H7 (cell line): Measurements from ENCODE around the gene BAIAP2L1. TPM values are rescaled to one million over a fixed set of nuclear protein-coding genes. Genes with fewer than 3 reads are reported as not detected.
"Not testable (repeated sequence)": the region's sequence is repeated elsewhere in the genome, so short reads cannot be mapped to it uniquely, and the experiment has no call there.

ENCODE experiments used
- DNase-seq: peaks from one replicate; pipeline ENCODE4 v3.0.0; 2012
- H3K27me3 ChIP-seq: 2 replicates; pipeline ENCODE4 v1.6.0; 2011; ENCODE audit warnings: mild to moderate bottlenecking, low read length; ENCODE audit not compliant: control insufficient read depth, insufficient read depth
- H3K36me3 ChIP-seq: replicated peaks from 2 replicates; pipeline ENCODE4 v1.5.1; 2011; ENCODE audit warnings: low read length; ENCODE audit not compliant: control insufficient read depth, insufficient read depth
- H3K4me3 ChIP-seq: 2 replicates; pipeline ENCODE4 v1.5.1; 2011; ENCODE audit warnings: low read depth, mild to moderate bottlenecking, control low read depth, low read length, moderate library complexity; ENCODE audit not compliant: insufficient read depth
- total RNA-seq: library from RNA; depleted of rRNA; stranded (reverse); fragments of >200 nt; shearing (Covaris generic); gene quantifications from 2 replicates; pipeline ENCODE4 v1.2.3, GENCODE V29; 2014

Gene BAIAP2L1
- total RNA-seq, 1 experiment from 2014 or later = 16.6 TPM

GRCh38 chr7:98414205-98414900 lies 13.5 kb upstream of the BAIAP2L1 start:
- Histone ChIP-seq H3K27me3 (no peaks in the 10 kb centered on the region), H3K4me3 (no peak overlapping the region), H3K36me3 (no peaks in the 10 kb centered on the region)
- DNase-seq = no peak

- H3K4me3 ChIP-seq, DNase-seq, H3K27me3 ChIP-seq, H3K36me3 ChIP-seq: not testable (repeated sequence)
Observed at GRCh38 chr7:98413655-98414054, 12.8 kb upstream of the BAIAP2L1 start.

GRCh38 chr7:98409843-98410242 lies 9.0 kb upstream of the BAIAP2L1 start:
- Histone ChIP-seq H3K4me3 (no peak overlapping the region), H3K36me3 (no peaks in the 10 kb centered on the region), H3K27me3 (no peaks in the 10 kb centered on the region)
- no peak for DNase-seq

- not testable (repeated sequence) for DNase-seq, H3K27me3 ChIP-seq, H3K4me3 ChIP-seq
Observed at GRCh38 chr7:98408146-98408545, 7.3 kb upstream of the BAIAP2L1 start.

GRCh38 chr7:98406827-98407226 lies 5.9 kb upstream of the BAIAP2L1 start:
- H3K27me3 ChIP-seq = no peaks in the 10 kb centered on the region
- H3K36me3 ChIP-seq = no peaks in the 10 kb centered on the region
- no peak overlapping the region for H3K4me3 ChIP-seq
- DNase-seq = no peak

More at GRCh38 chr7:98408146-98408545, 7.3 kb upstream of the BAIAP2L1 start:
- not testable (repeated sequence) for H3K36me3 ChIP-seq

GRCh38 chr7:98404840-98405239 lies 4.0 kb upstream of the BAIAP2L1 start:
- DNase-seq = no peak
- Histone ChIP-seq H3K4me3 (no peak overlapping the region), H3K27me3 (no peaks in the 10 kb centered on the region), H3K36me3 (no peaks in the 10 kb centered on the region)

GRCh38 chr7:98399890-98400541 lies 874 bp downstream of the BAIAP2L1 start:
- no peaks in the 10 kb centered on the region for H3K27me3 ChIP-seq
- no peak for DNase-seq
- H3K4me3 ChIP-seq = peak overlapping the region; percentile 95
- H3K36me3 ChIP-seq = no peaks in the 10 kb centered on the region

- Histone ChIP-seq H3K27me3 (no peaks in the 10 kb centered on the region), H3K4me3 (no peak overlapping the region; the same call in 1 of the 2 replicates)
- no peak for DNase-seq
Observed at GRCh38 chr7:98399462-98399861, 1.4 kb downstream of the BAIAP2L1 start.

GRCh38 chr7:98398567-98399372 lies 2.1 kb downstream of the BAIAP2L1 start:
- Histone ChIP-seq H3K27me3 (no peaks in the 10 kb centered on the region), H3K4me3 (no peak overlapping the region), H3K36me3 (no peaks in the 10 kb centered on the region)
- DNase-seq = no peak

More at GRCh38 chr7:98399462-98399861, 1.4 kb downstream of the BAIAP2L1 start:
- no peaks in the 10 kb centered on the region for H3K36me3 ChIP-seq

GRCh38 chr7:98396768-98397167 lies 4.1 kb downstream of the BAIAP2L1 start:
- no peak for DNase-seq
- Histone ChIP-seq H3K4me3 (no peak overlapping the region), H3K36me3 (no peaks in the 10 kb centered on the region), H3K27me3 (no peaks in the 10 kb centered on the region)

GRCh38 chr7:98395951-98396350 lies 4.9 kb downstream of the BAIAP2L1 start:
- Histone ChIP-seq H3K4me3 (no peak overlapping the region), H3K36me3 (no peaks in the 10 kb centered on the region), H3K27me3 (no peaks in the 10 kb centered on the region)
- no peak for DNase-seq

- H3K27me3 ChIP-seq = no peaks in the 10 kb centered on the region
- no peak overlapping the region for H3K4me3 ChIP-seq
- DNase-seq = no peak
- H3K36me3 ChIP-seq = no peaks in the 10 kb centered on the region
Observed at GRCh38 chr7:98395481-98395880, 5.4 kb downstream of the BAIAP2L1 start.

- DNase-seq = no peak
- no peaks in the 10 kb centered on the region for H3K36me3 ChIP-seq
- H3K27me3 ChIP-seq = no peaks in the 10 kb centered on the region
- no peak overlapping the region for H3K4me3 ChIP-seq
Observed at GRCh38 chr7:98394377-98394836, 6.5 kb downstream of the BAIAP2L1 start.

GRCh38 chr7:98387544-98388226 lies 13.2 kb downstream of the BAIAP2L1 start:
- no peak for DNase-seq
- Histone ChIP-seq H3K27me3 (no peaks in the 10 kb centered on the region), H3K36me3 (no peaks in the 10 kb centered on the region), H3K4me3 (no peak overlapping the region)
